K562 (cell line): ENCODE measurements around the gene SEPHS1. TPM values are rescaled to one million over a fixed set of nuclear protein-coding genes. Genes with fewer than 3 reads are reported as not detected.

Experiments
- BCOR ChIP-seq: fragments of 450-650 bp; IDR thresholded peaks from 2 replicates; pipeline ENCODE4 v1.6.1; 2016
- CEBPG ChIP-seq, 3 experiments: fragments of 200-800 bp in 1 of 3; sonication (Bioruptor generic) in 1 of 3; sonication (generic) in 1 of 3; formaldehyde crosslinking in 1 of 3; IDR thresholded peaks in 2 of 3; conservative IDR thresholded peaks in 1 of 3; 2 replicates each; pipeline versions ENCODE4 v1.6.1 to v1.8.0; 2016 to 2022; ENCODE audit warnings: missing compliant biosample characterization in 2 of 3, missing genetic modification characterization in 2 of 3, mild to moderate bottlenecking in 1 of 3, missing genetic modification reagents in 1 of 3
- CUX1 ChIP-seq: fragments of 200-800 bp; sonication (Bioruptor generic); IDR thresholded peaks from 2 replicates; pipeline ENCODE4 v1.6.1; 2016; ENCODE audit warnings: missing genetic modification characterization, missing compliant biosample characterization
- E2F4 ChIP-seq: sonication (generic); formaldehyde crosslinking; IDR thresholded peaks from 2 replicates; pipeline ENCODE4 v1.8.0; 2022; ENCODE audit warnings: mild to moderate bottlenecking, low read depth, missing genetic modification reagents
- ERF ChIP-seq: fragments of 450-650 bp; formaldehyde crosslinking; IDR thresholded peaks from 2 replicates; pipeline ENCODE4 v1.4.0; 2020; ENCODE audit warnings: mild to moderate bottlenecking, mixed read lengths
- HNRNPUL1 ChIP-seq: fragments of 200-400 bp; formaldehyde crosslinking; IDR thresholded peaks from 2 replicates; pipeline ENCODE4 v1.6.1; 2017; ENCODE audit warnings: low read length
- PHF8 ChIP-seq: fragments of 200-600 bp; sonication (generic); IDR thresholded peaks from 2 replicates; pipeline ENCODE4 v1.6.1; 2012; ENCODE audit warnings: mixed run types, mild to moderate bottlenecking, inconsistent platforms, low read length, moderate library complexity, borderline replicate concordance
- RERE ChIP-seq: sonication (generic); formaldehyde crosslinking; IDR thresholded peaks from 2 replicates; pipeline ENCODE4 v1.8.0; 2023; ENCODE audit warnings: missing genetic modification reagents, mild to moderate bottlenecking, borderline replicate concordance
- SAP30 ChIP-seq: fragments of 200-600 bp; sonication (generic); IDR thresholded peaks from 2 replicates; pipeline ENCODE4 v1.6.1; 2012; ENCODE audit warnings: borderline replicate concordance, low read depth, mild to moderate bottlenecking, moderate library complexity, low read length, control low read depth, inconsistent platforms; ENCODE audit not compliant: insufficient read depth, poor library complexity, severe bottlenecking
- SMAD4 ChIP-seq: fragments of 250-450 bp; sonication (Bioruptor Pico); conservative IDR thresholded peaks from 2 replicates; pipeline ENCODE4 v1.8.0; 2021; ENCODE audit warnings: inconsistent platforms, mild to moderate bottlenecking, moderate library complexity
- TFAP4 ChIP-seq: sonication (generic); formaldehyde crosslinking; IDR thresholded peaks from 2 replicates; pipeline ENCODE4 v1.8.0; 2022; ENCODE audit warnings: missing genetic modification reagents, mild to moderate bottlenecking, moderate library complexity, borderline replicate concordance
- ZFP30 ChIP-seq: fragments of 250-450 bp; sonication (Bioruptor Pico); IDR thresholded peaks from 2 replicates; pipeline ENCODE4 v1.8.0; 2022; ENCODE audit warnings: moderate library complexity, mild to moderate bottlenecking, inconsistent platforms, borderline replicate concordance
- polyA plus RNA-seq, 8 experiments: library from polyadenylated mRNA; depleted of rRNA in 4 of 8; stranded (reverse) in 5 of 8; unstranded in 3 of 8; fragments of >200 nt; fragmentation: Nextera tagmentation in 2 of 8; fragmentation: Illumina TruSeq in 1 of 8; extraction: Ambion mirVana in 2 of 8; extraction: Trizol in 1 of 8; gene quantifications; 2 replicates each; pipeline versions ENCODE4 v1.2.1 to v1.2.3, GENCODE V29; 2011 to 2014; ENCODE audit warnings: inconsistent platforms in 1 of 8, missing spikeins in 1 of 8
- total RNA-seq, 7 experiments: library from RNA; depleted of rRNA in 6 of 7; stranded (reverse); fragments of >200 nt in 6 of 7; fragmentation: Illumina TruSeq in 2 of 7; extraction: Trizol in 2 of 7; gene quantifications; 2 replicates each; pipeline versions ENCODE4 v1.2.1 to v1.2.3, GENCODE V29; 2011 to 2021; ENCODE audit warnings: low replicate concordance in 1 of 7

SEPHS1 gene
- total and polyA plus RNA-seq, 9 of the 15 experiments (the other 6 are each of a cell fraction or from before 2014, with no cell fraction given) = 14.7 to 82.8 (median 41.8) TPM

GRCh38 chr10:13348216-13349017, at the start of gene SEPHS1 (continued):
- TF ChIP-seq TFAP4 (CRISPR knock-in tag) (peak; percentile 80; the same call in 1 of the 2 replicates), CUX1 (CRISPR knock-in tag) (no peak), RERE (no peak), PHF8 (peak; percentile 42; the same call in 1 of the 2 replicates), ZFP30 (CRISPR knock-in tag) (no peak), SAP30 (peak; percentile 83), HNRNPUL1 (no peak), SMAD4 (peak; percentile 17; the same call in 1 of the 2 replicates), ERF (no peak), E2F4 (CRISPR knock-in tag) (no peak), CEBPG (CRISPR knock-in tag; IDR thresholded peaks at IDR 0.05) (peak; percentile 28; the same call in 1 of the 2 replicates), CEBPG (tag; conservative IDR thresholded peaks at IDR 0.05 in 1 of 2, IDR thresholded peaks at IDR 0.05 in 1 of 2) (no peak), BCOR (peak; percentile 35)
